Activated T-helper 1 cell treated with Interleukin-2 at 50 U/mL for 16 hours (primary cell): ENCODE data around the gene RCOR1.

Experiments used
- DNase-seq: peaks from one replicate; pipeline ENCODE4 v3.0.0-alpha.2; 2020; ENCODE audit warnings: low read depth

Gene RCOR1

GRCh38 chr14:102678394-102678793, 85.9 kb downstream of the RCOR1 start:
- DNase-seq = no peak

DNA sequence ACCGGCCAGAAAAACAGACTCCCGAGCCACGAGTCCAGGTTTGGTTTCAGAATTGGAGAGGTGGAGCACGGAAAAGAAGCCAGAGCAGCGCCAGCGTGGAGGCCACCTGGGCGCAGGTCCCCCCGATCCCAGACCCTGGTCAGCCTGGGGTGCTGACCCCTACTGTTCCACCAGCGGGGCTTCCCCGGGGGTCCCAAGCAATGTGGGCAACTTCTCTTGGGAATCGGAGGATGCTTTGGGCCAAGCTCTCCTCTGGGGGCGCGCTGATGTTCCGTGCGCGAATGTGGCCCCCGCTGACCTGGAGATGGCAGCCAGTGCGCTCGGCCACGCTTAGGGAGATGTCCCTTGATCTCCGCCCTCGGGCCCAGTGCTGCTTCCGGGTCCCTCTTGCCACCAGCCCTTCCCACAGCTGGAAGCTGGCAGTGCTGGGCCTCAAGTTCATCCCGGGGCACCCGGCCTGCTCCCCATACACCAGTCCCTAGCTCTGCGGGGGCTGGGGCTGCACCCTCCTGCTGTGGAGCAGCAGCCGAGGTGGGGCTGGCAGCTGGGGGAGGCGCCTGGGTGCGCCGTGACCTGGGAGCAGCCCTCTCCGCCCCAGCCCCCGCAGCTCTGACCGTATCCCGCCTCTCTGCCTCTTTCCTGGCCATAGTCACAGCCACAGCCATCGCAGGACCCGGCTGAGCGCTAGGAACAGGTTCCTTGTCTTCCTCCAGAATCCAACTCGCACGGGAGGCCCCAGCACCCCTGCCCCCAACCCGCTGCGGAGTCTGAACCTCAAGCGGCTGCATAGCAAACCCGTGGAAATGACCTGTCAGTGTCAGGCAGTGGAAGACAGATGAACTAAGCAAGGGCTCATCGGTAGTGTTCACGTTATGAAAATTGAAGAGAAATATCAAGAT, 91.2 kb downstream of the RCOR1 start:
- no peak for DNase-seq

GRCh38 chr14:102684298-102684663, 91.8 kb downstream of the RCOR1 start:
- DNase-seq = no peak

DNA sequence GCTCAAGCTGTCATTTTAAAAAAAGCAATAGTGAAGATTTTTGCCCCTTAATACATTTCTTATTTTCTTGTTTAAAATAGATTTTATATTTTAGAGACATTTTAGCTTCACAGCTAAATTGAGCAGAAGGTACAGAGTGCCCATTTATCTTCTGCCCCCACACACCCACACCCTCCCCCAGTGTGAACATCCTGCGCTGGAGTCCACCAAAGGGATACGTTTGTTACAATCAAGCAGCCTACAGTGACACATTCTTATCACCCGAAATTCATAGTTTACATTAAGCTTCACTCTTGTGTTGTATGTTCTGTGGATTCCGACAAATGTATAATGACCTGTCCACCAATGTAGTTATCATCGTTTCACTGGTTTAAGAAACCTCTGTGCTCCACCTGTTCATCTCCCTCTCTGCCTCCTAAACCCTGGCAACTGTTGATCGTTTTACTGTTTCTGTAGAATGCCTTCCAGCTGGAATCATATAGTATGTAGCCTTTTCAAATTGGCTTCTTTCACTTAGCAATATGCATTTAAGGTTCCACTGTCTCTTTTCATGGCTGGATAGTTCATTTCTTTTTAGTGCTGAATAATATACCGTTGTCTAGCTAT, 93.8 kb downstream of the RCOR1 start:
- no peak for DNase-seq

GRCh38 chr14:102688290-102688689, 95.8 kb downstream of the RCOR1 start:
- no peak for DNase-seq

GRCh38 chr14:102690509-102691286, 98.2 kb downstream of the RCOR1 start:
- DNase-seq = no peak

DNA sequence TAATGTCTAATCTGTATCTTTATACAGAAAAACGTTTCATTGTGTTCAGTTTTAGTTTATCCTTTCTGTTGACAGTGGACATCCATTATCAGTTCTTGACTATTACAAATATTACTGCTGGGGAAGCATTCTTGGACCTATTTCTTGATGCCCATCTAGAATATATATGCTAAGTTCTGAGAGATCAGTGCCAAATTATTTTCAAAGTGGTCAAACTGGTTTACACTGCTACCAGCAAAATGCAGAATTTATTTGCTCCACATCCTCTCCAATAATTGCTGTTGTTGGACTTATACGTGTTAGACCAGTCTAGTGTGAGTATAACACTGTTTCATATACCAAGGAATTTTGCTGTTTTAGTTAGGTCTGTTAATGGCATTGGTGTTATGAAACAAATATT, 99.3 kb downstream of the RCOR1 start:
- no peak for DNase-seq

GRCh38 chr14:102692334-102692733, 99.9 kb downstream of the RCOR1 start:
- no peak for DNase-seq

DNA sequence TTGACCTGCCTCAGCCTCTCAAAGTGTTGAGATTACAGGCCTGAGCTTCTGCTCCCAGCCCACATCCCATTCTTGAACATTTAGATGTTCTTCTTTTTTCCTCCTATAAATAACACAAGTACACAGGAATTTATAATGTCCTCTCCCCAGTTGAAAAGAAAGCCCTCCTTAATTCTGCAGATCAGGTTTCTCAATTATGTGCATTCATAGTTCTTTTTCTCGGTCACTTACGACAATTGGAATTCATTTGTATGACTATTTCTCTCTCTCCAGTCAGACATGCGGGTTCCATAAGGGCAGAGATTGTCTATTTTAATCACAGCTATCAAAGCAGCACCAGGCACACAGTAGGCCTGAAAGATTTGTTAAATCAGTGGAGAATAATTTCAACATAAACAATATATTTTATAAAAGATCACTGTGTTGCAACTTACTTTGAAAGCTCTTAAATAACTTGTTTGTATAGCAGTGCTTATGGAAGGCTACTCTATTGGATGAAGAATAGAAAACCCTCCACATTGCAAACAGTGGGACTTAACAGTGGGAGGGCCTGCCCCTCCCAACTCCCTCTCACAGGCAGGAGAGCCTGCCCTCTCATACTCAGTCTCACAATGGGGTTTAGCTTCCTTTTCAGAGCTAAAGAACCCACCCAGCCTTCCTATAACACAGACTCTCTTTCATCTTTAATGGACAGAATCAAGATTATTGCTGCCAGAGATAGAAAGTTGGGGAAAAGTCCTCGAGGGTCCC, 100.7 kb downstream of the RCOR1 start:
- DNase-seq = no peak

DNA sequence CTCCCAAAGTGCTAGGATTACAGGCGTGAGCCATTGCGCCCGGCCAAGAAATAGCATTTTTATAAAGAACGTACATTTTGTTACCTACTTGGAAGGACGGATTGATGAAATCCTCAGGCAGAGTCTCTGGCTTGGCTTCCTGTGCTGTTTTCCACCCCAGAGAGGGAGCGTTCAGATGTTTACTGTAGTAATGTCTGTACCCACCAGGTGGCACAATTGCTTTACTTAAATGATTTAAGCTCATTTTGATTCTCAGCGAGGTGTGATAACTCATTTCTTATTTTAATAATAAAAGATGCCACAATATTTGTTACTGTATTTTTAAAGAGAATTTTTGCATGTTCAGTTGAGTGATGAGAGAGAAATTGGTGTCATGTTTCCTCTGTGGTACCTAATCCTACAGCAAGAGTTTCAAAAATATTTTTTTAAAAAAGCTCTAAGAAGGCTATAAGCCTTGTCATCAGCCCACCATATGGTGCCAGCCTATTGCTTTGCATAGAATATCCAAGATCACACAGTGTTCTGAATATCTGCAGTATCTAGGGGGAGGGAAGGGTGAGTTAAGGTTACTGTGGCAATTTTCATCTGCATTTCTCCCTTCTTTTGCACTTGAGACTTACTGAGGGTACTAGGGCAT, 102.2 kb downstream of the RCOR1 start:
- DNase-seq = no peak

- no peak for DNase-seq
These were observed 102.7 kb downstream of the RCOR1 start for GRCh38 chr14:102695167-102695555.

- DNase-seq = no peak
These were observed 103.9 kb downstream of the RCOR1 start for GRCh38 chr14:102696332-102696731.

DNA sequence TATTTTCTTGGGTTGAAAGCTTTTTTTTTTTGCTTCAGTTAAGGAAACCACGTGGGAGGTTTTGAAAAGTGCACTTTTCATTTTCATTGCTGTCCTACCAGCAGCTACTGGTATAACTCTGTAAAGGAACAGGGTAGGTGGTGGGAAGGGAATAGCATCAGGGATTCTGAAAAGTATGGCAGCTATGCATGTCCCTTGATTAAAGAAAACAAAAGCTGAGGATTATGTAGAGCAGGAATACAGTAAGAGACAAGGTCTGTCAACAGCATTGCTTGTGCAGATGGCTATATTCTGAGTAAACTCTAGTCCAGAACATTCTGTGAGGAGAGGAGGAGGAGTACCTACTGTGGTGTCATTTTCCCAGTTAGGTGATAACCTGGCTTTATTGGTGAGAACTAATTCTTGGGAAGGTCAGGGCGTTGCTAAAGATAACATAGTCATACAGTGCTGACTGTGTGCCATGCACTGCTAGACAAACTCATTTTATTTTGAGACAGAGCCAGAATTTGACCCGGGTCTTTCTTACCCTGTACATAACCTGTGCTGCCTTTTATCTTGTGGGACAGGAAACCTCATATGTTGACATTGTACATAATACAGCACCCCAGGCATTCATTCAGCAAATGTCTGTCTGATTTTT, 104.5 kb downstream of the RCOR1 start:
- no peak for DNase-seq

DNA sequence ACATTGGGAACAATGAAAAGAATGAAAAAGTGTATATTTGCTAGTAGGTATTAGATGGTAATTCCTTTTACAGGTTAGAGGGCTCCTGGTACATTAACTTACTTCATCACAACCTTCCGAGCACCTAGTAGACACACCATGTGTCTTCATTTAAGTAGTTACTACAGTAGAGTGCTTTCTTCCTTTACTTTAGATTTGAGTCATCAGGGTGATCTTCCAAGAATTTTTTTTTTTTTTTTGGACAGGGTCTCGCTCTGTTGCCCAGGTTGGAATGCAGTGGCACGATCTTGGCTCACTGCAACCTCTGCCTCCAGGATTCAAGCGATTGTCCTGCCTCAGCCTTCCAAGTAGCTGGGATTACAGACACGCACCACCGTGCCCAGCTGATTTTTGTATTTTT, 105.1 kb downstream of the RCOR1 start:
- no peak for DNase-seq

DNA sequence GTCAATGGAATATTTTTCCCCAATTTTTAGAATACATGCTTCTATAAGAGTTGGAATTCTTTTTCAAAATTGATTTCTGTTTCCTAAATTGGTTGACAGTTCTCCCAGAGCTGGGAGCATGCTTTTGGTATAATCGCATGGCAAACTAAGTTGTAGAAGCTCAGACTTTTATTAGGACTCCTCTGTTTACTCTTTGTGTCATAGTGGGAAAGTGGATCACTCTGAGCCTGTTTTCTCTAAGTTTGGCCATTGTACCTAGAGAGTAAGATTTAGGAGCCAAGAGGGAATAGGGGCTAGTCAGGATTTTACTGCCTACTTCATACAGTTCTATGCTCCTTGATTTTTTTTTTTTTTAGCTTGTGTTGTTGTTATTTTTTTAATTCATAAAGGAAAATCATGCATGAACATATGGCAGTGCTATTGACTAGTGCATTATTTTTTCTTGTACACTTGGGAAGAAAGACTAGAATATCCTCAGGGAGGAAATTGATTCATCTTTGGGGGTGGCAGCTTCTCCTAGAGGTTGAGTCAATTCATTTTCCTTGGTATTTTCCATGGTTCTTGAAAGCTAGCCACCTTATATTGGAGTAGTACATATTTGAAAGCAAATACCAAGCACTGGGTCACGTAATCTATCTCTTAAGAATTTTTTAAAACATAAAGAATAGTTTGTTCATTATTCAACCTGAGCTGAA, 107.1 kb downstream of the RCOR1 start:
- no peak for DNase-seq

- no peak for DNase-seq
These were observed 116.0 kb downstream of the RCOR1 start for GRCh38 chr14:102708494-102708893.

DNA sequence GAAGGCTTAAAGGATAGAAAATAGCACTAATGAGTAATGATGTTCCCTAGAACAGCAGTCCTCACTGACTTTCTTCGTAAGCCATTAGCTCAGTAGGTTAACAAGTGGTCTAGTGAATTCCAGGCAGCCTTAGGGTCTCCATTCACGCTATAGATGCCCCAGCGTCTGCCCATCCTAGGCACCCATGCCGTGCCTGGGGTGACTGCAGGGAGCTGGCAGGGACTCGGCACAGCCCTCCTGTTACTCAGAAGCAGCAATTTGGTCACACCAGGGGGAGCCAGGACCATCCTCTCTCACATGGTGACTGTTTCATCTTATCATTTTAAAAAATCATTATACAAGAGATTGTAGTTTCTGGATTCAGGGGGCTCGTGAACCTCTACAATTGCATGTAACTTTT, 118.8 kb downstream of the RCOR1 start:
- no peak for DNase-seq

DNA sequence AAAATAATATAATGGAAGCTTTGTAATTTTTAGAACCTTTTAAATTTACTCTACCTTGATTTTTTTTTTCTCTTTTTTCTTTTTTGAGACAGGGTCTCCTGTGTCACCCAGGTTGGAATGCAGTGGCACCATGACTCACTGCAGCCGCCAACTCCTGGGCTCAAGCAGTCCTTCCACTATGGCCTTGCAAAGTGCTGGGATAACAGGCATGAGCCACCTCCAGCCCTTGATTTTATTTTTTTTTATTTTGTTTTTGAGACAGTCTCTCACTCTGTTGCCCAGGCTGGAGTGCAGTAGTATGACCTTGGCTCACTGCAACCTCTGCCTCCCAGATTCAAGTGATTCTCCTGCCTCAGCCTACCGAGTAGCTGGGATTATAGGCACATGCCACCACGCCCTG, 119.5 kb downstream of the RCOR1 start:
- DNase-seq = no peak

DNA sequence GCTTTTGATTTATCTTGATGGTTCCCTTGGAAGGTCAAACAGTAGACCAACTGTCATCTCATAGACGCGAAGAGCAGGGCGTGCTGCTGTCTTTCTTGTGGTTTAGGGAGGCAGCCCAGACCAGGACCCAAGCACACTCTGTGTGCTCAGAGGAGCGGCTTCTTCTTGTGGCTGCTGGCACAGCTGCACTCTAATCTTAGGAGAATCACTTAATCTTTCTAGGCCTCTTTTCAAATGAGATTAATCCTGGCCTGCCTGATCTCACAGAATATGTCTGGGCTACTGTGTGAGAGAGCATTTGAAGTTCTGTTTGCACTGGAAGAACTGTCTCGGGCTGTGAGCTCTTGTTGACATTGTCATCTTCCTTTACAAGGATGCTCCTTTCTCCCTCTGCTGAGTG, 124.8 kb downstream of the RCOR1 start:
- DNase-seq = no peak

GRCh38 chr14:102722646-102723045, 130.2 kb downstream of the RCOR1 start:
- DNase-seq = no peak

DNA sequence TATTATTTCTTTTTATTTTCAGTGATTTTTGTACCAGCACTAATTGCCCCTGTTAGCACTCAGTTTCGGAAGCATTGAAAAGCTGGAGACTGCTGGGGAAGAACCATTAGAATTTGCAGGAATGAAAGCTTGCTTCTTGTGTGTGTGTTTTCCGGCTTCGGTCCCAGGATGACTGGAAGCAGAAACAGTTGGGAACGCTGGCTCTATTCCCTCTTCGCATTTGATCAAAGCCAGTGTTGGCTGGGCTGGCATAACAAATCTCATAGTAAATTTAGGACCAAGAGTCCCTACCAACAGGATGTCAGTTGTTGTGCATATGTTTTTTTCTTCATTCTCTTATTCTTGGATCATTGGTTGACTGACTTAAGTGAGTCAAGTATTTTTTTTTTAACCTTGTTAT, 131.2 kb downstream of the RCOR1 start:
- no peak for DNase-seq
